SK-N-DZ (cell line): ENCODE results near the gene CDKN2B-AS1.

Experiments used
- DNase-seq: peaks from one replicate; pipeline ENCODE4 v3.0.0-alpha.2; 2015; ENCODE audit warnings: low spot score

The CDKN2B-AS1 gene

GRCh38 chr9:22005702-22006606 lies 11.4 kb downstream of the CDKN2B-AS1 start:
- DNase-seq: peak; percentile 9

GRCh38 chr9:22008384-22008716 lies 13.8 kb downstream of the CDKN2B-AS1 start:
- no peak for DNase-seq

GRCh38 chr9:22008717-22009505 lies 14.3 kb downstream of the CDKN2B-AS1 start, which contains the start of gene CDKN2B:
CDKN2B (minus strand) TSS chr9:22009305; CDS start chr9:22008953, 352 bp downstream.
- peak; percentile 67 for DNase-seq

GRCh38 chr9:22009506-22009867 lies 14.9 kb downstream of the CDKN2B-AS1 start:
- no peak for DNase-seq

GRCh38 chr9:22010866-22011625 lies 16.5 kb downstream of the CDKN2B-AS1 start:
- DNase-seq: no peak

GRCh38 chr9:22022396-22022795 lies 27.8 kb downstream of the CDKN2B-AS1 start:
- no peak for DNase-seq

GRCh38 chr9:22026696-22027095 lies 32.1 kb downstream of the CDKN2B-AS1 start:
- no peak for DNase-seq

- DNase-seq: no peak
These were observed 33.8 kb downstream of the CDKN2B-AS1 start for GRCh38 chr9:22028394-22028793.

- no peak for DNase-seq
These were observed 34.6 kb downstream of the CDKN2B-AS1 start for GRCh38 chr9:22029231-22029630.

- no peak for DNase-seq
These were observed 35.6 kb downstream of the CDKN2B-AS1 start for GRCh38 chr9:22030101-22030598.

- DNase-seq: no peak
These were observed 37.2 kb downstream of the CDKN2B-AS1 start for GRCh38 chr9:22031655-22032411.

- no peak for DNase-seq
These were observed 38.5 kb downstream of the CDKN2B-AS1 start for GRCh38 chr9:22033012-22033630.

GRCh38 chr9:22035591-22036011 lies 41.0 kb downstream of the CDKN2B-AS1 start:
- DNase-seq: no peak

GRCh38 chr9:22036866-22037626 lies 42.5 kb downstream of the CDKN2B-AS1 start:
- DNase-seq: no peak

GRCh38 chr9:22037954-22038690 lies 43.5 kb downstream of the CDKN2B-AS1 start:
- DNase-seq: no peak

GRCh38 chr9:22039258-22039657 lies 44.7 kb downstream of the CDKN2B-AS1 start:
- no peak for DNase-seq

GRCh38 chr9:22040760-22041159 lies 46.2 kb downstream of the CDKN2B-AS1 start:
- no peak for DNase-seq

- no peak for DNase-seq
These were observed 46.8 kb downstream of the CDKN2B-AS1 start for GRCh38 chr9:22041344-22041743.

- no peak for DNase-seq
These were observed 47.2 kb downstream of the CDKN2B-AS1 start for GRCh38 chr9:22041775-22042174.
